ENCODE measurements around the gene GULP1. TPM values are rescaled to one million over a fixed set of nuclear protein-coding genes. Genes with fewer than 3 reads are reported as not detected.

GULP1 gene
- polyA plus RNA-seq, 3 donors = 7.5 to 17.9 (median 10.5) TPM

DNA sequence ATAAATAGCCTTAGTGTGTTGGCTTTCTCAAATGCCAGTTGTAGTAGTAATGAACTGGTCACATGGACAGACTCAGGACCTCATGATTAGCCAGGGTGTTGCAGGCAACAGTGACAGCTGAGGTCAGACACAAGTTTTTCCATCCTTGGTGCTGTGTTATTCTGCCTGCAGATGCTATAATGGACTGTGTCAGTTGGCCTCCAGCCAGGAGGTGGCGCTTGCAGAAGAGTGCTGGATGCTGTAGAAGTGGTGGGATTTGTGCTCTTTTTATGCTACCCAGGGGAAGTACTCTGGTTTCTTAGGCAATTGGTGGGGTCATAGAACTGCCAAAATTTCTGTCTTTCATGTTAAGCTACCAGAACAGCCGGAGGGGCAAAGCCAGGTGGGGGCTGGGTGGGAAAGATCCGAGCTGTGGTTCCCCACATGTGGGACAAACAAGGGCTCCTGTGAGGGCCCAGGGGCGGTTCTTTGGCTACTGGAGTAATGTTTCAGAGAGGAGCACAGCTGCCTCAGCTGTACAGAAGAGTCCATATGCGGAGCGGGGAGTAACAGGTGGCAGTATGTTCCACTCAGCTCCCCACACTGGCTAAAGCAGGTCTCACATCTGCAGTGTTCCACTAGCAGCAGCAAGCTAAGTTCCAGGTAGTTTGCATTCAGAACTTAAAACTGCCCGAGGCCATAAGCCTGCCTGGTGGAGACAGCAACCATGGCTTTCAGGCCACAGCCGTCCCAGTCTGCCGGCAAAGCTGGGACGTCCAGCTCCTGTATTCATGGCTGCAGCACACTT is 104.4 kb downstream of the GULP1 start:
- whole genome bisulfite sequencing, 3 donors = 93 to 97% (median 94%) methylated on average over 10 of the region's 10 CpGs
- H3K27ac ChIP-seq (ENCODE audit: low read depth, low read length) = no peak overlapping the region

- WGBS, 3 donors = 88 to 96% (median 89%) methylated on average over 3 of the region's 3 CpGs
- no peak overlapping the region for H3K27ac ChIP-seq (ENCODE audit: low read depth, low read length)
These were observed 107.5 kb downstream of the GULP1 start for GRCh38 chr2:188399159-188399558.

DNA sequence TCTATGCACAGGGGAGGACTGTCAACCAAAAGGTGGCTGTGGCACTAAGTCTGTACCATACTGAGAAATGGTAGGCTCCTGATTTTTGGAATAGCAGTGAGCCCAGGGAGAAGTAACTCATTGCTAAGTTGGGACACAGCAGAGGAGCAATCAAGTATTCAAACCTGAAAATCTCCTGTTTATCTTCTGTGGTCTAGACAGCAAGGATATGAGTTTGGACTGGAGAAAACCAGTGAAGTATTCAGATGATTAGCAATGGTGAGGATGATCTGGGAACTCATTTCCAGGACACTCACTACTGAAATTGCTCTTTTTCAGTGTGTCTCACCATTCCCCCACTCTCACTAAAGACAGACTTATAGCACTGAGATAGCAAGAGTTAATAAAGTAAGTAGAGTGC is 112.0 kb downstream of the GULP1 start:
- no peak overlapping the region for H3K27ac ChIP-seq (ENCODE audit: low read depth, low read length)

- H3K27ac ChIP-seq (ENCODE audit: low read depth, low read length) = no peak overlapping the region
- WGBS, 3 donors = 86 to 95% (median 86%) methylated on average over 5 of the region's 5 CpGs
These were observed 112.8 kb downstream of the GULP1 start for GRCh38 chr2:188404341-188405004.

DNA sequence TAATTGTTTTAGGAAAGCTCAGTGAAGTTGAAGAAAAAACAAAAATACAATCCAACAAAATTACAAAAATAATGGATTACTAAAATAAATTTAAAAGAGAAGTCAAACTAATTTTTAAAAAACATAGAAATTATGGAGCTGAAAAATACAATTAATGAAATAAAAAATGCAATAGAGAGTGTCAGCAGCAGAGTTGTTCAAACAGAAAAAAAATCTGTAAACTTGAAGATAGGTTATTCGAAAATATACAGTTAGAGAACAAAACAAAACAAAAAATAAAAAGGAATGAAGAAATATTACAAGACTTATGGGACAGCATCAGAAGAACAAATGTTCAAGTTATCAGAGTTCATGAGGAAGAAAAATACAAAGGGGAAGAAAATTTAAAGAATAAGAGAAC is 114.7 kb downstream of the GULP1 start:
- 92 to 97% (median 97%) methylated on average over 1 of the region's 1 CpG for WGBS, 3 donors
- no peak overlapping the region for H3K27ac ChIP-seq (ENCODE audit: low read depth, low read length)

DNA sequence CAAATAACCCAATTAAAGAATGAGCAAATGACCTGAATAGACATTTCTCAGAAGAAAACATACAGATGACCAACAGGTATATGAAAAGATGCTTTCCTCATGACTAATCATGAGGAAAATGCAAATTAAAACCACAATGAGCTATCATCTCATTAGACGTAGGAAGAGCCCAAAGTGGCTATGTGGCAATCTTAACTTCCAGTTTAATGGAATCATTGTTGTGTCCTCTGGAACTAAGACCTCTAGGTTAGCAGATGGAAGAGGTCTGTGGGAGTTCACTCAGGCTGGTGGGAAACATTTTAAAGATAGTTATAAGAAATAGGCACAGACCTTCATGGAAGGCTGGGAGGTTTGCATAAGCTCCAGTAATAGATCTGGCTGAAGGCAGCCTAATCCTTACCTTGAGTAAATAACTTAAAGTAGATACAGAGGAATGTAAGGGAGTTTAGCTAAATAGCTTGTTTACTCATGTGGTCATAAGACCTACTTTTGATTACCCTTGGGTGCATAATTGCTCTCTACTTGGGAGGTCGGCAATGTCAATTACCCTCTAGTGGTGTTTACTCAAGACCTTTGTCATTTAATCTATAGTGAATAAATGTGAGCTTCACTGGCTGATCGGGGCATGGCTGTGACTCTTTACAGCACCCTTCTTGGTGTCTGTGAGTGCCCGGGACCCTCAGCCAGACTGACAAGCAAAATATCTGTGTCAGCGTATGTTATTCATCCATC is 119.0 kb downstream of the GULP1 start:
- H3K27ac ChIP-seq (ENCODE audit: low read depth, low read length) = no peak overlapping the region
- WGBS, 3 donors = 83 to 89% (median 86%) methylated on average over 5 of the region's 5 CpGs

DNA sequence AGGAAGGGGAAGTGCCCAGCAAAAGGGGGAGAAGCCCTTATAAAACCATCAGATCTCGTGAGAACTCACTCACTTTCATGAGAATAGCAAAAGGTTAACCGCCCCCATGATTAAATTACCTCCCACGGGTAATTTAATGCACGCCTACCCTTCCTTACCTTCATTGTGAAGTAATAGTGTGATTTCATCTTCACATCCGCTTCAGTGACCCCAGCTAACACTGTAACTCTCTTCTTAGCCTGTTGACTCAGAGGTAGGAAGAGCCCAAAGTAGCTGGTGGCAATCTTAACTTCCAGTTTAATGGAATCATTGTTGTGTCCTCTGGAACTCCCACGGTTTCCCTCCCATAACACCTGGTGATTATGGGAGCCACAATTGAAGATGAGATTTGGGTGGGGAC is 120.5 kb downstream of the GULP1 start:
- no peak overlapping the region for H3K27ac ChIP-seq (ENCODE audit: low read depth, low read length)
- WGBS, 3 donors = 90 to 97% (median 92%) methylated on average over 6 of the region's 6 CpGs

DNA sequence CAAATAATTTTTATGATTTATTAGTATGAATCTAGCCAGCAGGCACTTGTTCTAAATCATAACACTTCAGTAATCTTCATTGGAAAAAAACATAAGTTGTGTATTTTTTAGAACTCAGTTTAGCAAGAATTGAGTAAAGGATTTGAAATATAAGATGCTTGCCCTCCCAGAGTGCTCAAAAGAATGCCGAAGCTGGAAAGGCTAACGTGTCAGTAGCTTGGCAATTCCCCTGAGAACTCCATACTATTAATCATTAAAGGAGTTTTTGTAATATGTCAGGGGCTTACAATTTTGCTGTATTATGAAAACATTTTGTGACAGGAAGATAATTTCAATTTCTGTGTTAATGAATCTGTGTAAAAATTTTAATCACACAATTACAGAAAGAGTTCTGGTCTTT is 122.7 kb downstream of the GULP1 start:
- WGBS, 3 donors = 37 to 45% (median 42%) methylated on average over 2 of the region's 2 CpGs
- H3K27ac ChIP-seq (ENCODE audit: low read depth, low read length) = no peak overlapping the region

DNA sequence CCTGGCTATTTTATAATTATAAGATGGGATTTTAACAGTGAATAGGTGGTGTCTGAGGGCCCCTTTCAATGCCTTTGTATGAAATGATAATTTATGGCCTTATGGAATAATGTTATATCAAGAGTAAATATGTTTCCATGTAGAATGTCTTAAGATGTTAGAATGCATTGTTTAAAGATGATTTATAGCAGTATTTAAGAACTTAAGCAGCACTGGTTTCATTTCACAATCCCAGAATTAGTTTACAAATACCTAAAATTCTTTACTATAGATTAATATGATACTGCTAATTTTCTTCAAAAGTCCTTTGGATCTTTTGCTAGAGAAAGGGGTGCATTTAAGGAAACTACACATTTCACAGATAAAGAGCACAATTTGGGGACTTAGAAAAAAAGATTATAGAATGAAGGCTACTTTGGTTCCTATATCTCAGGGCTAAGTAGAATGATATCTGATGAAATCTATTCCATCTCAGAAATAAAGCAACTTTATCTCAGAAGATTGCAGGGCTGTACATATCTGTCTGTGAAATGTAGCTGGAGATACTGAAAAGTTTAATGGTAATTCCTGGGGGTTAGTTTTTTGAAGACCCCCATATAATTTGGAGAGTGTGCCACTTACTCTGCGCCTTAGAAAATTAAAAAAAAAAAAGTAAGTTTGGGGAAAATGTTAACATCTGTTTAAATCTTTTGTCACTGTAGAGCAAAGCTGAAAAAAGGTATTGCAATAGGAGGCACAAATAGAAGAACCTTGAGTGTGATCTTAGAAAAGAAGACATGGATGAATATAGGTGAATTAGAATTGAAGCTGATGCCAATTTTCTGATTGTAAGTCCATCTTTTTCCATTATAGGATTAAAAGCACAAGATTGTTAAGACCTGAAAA is 123.4 kb downstream of the GULP1 start:
- 95 to 98% (median 97%) methylated on average over 1 of the region's 1 CpG for WGBS, 3 donors
- H3K27ac ChIP-seq (ENCODE audit: low read depth, low read length) = no peak overlapping the region

GRCh38 chr2:188415754-188416083 is 124.0 kb downstream of the GULP1 start:
- H3K27ac ChIP-seq (ENCODE audit: low read depth, low read length) = no peak overlapping the region
- WGBS, 3 donors = 33 to 88% (median 85%) methylated on average over 1 of the region's 1 CpG

DNA sequence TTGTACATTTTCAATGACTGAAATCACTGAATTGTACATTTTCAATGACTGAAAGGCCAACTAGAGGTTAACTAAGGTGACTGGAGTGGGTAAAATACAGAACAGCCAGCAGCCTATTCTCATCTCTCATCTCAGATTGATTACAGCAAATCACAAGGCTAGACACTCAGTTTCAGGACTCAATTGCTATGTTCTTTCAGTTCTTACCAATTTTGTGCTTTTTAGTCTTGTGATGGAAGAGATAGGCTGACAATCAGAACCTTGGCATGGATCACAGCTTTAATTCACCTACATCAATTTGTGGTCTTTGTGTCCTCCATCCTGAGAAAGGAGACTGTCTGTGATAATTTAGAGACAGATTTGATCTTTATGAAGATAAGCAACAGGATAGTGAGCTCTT is 124.7 kb downstream of the GULP1 start:
- H3K27ac ChIP-seq (ENCODE audit: low read depth, low read length) = no peak overlapping the region

DNA sequence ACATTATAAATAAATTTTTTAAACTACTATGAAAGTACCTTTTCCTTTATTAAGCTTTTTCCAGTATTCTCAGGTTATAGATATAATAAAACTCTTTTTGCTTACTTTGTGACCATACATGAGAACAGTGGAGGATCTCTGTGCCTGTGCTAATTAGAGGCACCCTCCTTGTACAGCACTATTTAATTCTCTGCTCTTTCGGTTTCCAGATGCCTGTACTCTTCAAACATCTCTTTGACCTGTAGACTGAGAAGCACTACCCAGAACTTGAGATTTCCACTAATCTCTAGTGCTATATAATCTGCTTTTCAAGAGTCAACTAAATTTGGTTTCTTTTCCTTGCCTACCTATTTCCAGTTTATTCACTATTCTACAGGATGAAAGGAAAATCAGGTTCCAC is 131.1 kb downstream of the GULP1 start:
- WGBS, 3 donors = 91 to 95% (median 93%) methylated on average over 1 of the region's 1 CpG
- no peak overlapping the region for H3K27ac ChIP-seq (ENCODE audit: low read depth, low read length)

DNA sequence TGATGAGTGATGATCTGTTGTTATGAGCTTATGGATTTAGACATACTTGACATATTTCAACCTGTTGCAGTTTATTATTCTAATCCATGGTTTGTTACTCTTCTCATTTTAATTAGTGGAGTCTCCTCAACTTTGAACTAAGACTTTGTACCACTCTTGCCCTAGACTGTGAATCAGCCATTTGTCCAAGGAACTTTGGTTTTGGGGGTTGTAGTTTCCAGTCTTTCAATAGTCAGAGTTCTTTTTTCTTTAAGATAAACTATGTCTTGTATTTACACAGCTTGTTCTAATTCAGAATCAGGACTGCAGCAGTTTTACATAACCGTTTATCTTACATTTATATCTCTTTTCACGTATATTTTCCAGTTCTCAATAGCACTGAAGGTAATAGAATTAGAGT is 133.6 kb downstream of the GULP1 start:
- WGBS, 3 donors = 52 to 81% (median 77%) methylated on average over 2 of the region's 2 CpGs
- no peak overlapping the region for H3K27ac ChIP-seq (ENCODE audit: low read depth, low read length)

DNA sequence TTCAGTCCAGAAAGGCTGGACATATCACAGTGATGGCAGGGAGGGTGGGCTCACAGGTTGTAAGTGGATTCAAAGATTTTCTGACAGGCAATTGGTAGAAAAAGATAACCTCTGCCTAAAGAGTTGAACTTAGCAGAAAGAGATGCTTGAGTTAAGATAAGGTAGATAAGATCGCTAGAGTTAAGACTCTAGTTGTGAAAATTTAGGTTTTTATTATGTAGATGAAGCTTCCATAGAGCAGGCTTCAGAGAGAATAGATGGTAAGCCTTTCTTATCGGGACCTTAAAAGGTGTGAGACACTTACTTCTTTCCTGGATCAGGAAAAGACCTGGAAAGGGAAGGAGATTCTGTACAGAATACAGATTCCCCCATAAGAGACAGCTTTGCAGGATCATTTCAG is 134.4 kb downstream of the GULP1 start:
- WGBS, 3 donors = 32 to 73% (median 52%) methylated on average over 2 of the region's 2 CpGs
- no peak overlapping the region for H3K27ac ChIP-seq (ENCODE audit: low read depth, low read length)

- H3K27ac ChIP-seq (ENCODE audit: low read depth, low read length) = no peak overlapping the region
- 66 to 91% (median 80%) methylated on average over 1 of the region's 1 CpG for WGBS, 3 donors
These were observed 139.0 kb downstream of the GULP1 start for GRCh38 chr2:188430705-188431104.

DNA sequence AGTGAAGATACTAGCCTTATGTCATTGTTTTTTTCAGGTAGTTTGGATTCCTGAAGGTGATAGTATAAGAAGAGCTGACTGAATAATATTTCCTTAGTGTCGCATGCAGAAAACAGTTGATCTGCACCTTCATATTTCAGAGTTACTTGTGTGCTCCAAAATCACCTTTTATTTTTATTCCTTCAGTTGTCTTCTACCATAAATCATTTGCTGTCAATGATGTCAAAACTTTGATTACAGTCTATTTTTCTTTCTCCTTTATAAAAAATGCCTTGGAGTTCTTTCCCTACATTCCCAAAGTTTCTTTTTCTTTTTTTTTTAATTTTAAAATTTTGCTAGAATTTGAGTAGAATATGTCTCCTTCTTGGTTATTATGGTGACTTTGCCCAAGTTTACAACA is 142.3 kb downstream of the GULP1 start:
- 93 to 97% (median 97%) methylated on average over 1 of the region's 1 CpG for WGBS, 3 donors

DNA sequence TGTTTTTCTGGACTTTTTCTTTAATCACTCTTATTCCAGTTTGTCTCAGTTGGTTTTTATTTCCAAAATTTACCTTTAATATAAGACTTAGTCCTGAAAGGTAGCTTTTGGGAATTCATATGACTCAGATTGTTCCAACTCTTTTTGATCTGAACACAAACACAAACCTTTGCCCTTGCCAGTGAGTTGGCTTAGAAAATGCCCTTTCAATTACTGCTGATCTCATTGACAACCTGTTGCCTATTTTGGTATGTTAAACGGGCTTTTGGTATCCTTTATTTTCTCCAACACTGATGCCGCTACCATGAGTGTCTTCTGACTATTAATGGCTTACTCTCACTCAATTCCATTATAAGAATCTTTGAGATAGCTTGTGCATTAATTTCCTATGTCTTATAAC is 143.4 kb downstream of the GULP1 start:
- WGBS, 3 donors = 63 to 90% (median 83%) methylated on average over 2 of the region's 2 CpGs
- no peak overlapping the region for H3K27ac ChIP-seq (ENCODE audit: low read depth, low read length)

More for the DNA sequence above, 142.3 kb downstream of the GULP1 start:
- H3K27ac ChIP-seq (ENCODE audit: low read depth, low read length) = no peak overlapping the region

GRCh38 chr2:188437537-188437936 is 145.9 kb downstream of the GULP1 start:
- WGBS, 3 donors = 93 to 99% (median 97%) methylated on average over 3 of the region's 3 CpGs
- no peak overlapping the region for H3K27ac ChIP-seq (ENCODE audit: low read depth, low read length)

DNA sequence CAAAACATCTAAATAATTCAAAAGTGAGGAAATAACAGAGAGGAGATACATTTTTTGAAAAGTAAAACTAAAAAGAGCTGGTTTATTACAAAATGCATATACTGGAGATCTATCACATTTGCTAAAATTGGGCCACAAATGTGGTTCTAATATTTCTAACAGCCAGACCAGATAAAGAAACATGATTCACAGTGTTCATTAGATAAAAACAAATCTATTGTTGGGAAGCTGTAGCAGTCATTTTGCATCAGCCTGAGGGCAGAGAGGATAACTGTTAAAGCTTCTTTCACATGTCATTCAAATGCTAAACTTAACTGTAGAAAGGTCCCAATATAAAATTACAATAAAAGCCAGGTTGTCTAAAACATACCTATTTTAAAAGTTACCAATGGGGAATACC is 148.3 kb downstream of the GULP1 start:
- H3K27ac ChIP-seq (ENCODE audit: low read depth, low read length) = no peak overlapping the region
